WI38 (cell line): Measurements from ENCODE around the gene FAM174C.
A peak's percentile ranks its signal among the peaks of the same experiment; 100 is the strongest.

Experiments used
- H3K4me3 ChIP-seq: 2 replicates; pipeline ENCODE4 v1.5.1; 2011; ENCODE audit warnings: low read depth, mild to moderate bottlenecking, control low read depth, low read length
- TF ChIP-seq, protein P1 (sequence below): IDR thresholded peaks from 2 replicates; pipeline ENCODE4 v1.5.1; 2012; ENCODE audit warnings: low read depth, mild to moderate bottlenecking, control low read depth, low read length

FAM174C gene

DNA sequence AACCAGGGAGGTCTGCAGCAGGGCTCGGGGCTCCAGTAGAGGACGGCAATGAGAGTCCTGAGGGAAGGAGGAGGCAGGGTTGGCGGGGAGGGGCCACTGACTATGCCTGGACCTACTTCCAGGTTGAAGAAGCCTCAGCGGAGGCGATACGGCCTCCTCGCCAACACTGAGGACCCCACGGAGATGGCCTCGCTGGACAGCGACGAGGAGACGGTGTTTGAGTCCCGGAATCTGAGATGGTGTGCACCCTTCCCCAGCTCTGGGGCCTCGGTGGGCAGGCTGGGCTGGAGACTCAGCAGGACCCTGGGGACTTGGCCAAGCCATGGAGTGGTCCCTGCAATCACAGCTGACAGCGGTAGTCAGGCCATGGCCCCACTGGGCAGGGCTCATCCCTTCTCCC is 1.7 kb downstream of the FAM174C start:
- H3K4me3 ChIP-seq: no peak overlapping the region
- TF ChIP-seq, protein P1, sequence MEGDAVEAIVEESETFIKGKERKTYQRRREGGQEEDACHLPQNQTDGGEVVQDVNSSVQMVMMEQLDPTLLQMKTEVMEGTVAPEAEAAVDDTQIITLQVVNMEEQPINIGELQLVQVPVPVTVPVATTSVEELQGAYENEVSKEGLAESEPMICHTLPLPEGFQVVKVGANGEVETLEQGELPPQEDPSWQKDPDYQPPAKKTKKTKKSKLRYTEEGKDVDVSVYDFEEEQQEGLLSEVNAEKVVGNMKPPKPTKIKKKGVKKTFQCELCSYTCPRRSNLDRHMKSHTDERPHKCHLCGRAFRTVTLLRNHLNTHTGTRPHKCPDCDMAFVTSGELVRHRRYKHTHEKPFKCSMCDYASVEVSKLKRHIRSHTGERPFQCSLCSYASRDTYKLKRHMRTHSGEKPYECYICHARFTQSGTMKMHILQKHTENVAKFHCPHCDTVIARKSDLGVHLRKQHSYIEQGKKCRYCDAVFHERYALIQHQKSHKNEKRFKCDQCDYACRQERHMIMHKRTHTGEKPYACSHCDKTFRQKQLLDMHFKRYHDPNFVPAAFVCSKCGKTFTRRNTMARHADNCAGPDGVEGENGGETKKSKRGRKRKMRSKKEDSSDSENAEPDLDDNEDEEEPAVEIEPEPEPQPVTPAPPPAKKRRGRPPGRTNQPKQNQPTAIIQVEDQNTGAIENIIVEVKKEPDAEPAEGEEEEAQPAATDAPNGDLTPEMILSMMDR: no peak

DNA sequence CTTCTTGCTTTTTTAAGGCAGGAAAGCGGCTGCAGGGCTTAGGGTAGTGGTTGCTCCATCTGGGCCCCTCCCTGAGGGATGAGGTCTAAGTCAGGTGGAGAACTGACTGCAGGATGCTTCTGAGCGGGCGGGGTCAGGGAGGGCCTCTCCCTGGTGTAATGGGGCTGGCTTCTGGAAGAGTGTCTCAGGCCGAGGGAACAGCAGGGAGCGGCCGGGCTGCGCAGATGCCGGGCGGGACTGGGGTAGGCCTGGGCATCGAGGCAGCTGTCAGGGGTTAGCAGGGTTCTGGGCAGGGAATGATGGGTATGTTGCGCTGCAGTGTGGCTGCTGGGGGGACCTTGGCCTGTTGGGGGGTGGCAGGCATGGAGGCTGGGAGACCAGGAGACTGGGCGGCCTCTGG is 2.7 kb downstream of the FAM174C start:
- TF ChIP-seq, protein P1: no peak
- H3K4me3 ChIP-seq: no peak overlapping the region

GRCh38 chr19:1278713-1279660 is 3.7 kb downstream of the FAM174C start:
- TF ChIP-seq, protein P1: no peak
- H3K4me3 ChIP-seq: no peak overlapping the region

- H3K4me3 ChIP-seq: no peak overlapping the region
- TF ChIP-seq, protein P1: peak; percentile 89
Observed at GRCh38 chr19:1279782-1280341, 4.5 kb downstream of the FAM174C start.

- H3K4me3 ChIP-seq: no peak overlapping the region
- TF ChIP-seq, protein P1: no peak
Observed at GRCh38 chr19:1280636-1281568, 5.6 kb downstream of the FAM174C start.

- TF ChIP-seq, protein P1: no peak
Observed at GRCh38 chr19:1281569-1282287, 6.4 kb downstream of the FAM174C start.

More at GRCh38 chr19:1281569-1282287, 6.4 kb downstream of the FAM174C start:
- H3K4me3 ChIP-seq: no peak overlapping the region
